ENCODE data around the gene CAPN1.
"Not testable (repeated sequence)": the region's sequence is repeated elsewhere in the genome, so short reads cannot be mapped to it uniquely, and the experiment has no call there.

Gene CAPN1

DNA sequence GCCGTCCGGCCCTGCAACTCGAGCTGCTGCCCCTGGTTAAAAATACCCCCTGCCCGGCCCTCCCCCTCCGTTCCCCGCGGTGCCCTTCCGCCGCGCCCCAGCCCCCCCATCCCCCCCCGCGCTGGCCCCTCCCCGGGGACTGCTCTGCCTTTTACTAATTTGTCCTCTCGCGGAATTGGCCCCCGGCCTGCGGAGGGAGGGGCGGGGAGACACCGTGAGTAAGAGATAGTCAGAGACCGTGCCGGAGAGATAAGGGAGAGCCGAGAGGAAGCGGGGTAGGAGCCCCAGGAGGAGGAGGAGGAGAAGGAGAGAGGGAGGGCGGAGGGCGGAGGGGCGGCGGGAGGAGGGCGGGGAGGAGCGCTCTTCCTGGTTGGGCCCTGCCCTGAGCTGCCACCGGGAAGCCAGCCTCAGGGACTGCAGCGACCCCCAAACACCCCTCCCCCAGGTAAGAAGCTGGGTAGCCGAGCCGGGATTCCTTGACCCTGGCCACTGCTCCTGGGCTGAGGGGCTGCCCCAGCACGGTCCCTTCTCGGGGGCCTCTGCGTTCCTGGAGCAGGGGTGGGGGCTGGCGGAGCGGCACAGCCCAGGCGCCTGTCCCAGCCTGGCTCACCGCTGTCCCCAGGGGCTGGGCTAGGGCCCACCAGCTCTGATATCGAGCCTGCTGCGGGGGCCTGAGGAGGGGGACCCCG is at the start of gene CAPN1:
Gene CAPN1 (plus strand): TSS at position 360 of the 689 bp plus-strand sequence. CDS start 774 bp downstream, outside the sequence.
- DNase-seq, result peak in 27 of 51 donors; percentile 18 to 67 (median 33)

DNA sequence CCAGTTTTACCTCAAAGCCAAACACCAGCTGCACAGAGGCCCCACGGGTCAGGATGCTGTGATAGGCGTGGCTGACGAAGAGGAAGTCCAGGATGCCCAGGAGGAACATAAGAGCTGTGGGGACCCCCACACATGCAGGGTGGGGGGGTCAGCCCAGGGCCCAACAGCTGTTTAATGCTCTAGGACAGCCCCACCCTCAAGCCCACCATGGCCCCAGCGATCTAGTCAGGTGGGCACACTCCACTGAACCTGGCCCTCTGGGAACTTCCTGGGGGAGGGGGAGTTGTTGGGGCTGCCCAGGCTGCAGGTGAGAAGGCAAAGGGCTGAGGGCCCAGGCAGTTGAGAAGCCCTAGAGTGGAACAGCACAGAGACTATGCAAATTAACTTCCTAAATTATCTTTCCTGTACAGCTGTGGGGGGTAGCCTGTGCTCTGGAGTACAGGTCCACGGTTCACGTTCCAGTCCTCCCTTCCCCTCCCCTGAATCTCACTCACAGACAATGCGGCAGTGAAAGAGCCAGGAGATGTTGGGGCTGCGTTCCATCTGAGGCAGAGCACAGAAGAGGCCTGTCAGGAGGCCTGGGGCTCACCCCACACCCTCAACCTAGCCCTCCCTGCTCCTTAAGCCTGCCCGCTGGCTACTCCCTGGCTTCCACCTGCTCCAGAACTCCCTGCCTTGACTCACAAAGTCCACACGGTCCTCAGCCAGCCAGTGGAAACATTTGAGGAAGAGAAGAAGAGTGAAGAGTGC is 49.3 kb upstream of the CAPN1 start:
- DNase-seq, result no peak

DNA sequence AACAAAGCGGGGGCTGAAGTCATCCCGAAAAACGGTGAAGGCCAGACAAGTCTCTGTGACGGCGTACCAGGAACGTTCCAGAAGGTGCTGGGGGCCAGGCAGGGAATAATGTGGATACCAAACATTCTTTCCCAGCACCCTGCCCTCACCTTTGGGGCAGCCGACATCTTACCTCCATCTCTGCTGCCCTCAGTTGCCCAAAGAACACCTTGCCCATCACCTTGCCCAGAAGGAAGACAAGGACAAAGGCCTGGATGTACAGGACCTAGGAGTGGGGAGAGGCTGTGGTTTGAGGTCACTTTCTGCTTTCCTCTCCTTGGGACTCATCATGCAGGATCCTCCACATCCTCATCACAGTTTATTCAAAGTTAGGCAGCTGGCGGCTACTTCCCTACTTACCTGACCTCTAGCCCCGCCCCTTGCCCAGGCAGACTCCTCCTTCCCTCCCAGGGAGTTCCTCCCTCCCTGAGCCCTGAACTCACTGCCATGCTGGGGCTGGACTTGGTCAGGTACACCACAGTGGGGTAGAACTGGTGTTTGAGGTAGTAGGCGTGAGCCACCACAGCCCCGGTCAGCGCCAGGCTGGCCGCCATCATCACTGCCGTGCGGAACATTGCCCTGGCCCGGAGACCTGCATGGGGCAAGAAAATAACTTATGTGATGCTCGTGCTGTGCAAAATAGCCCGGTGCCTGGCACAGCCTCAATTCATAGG is 48.6 kb upstream of the CAPN1 start:
- no peak for DNase-seq

DNA sequence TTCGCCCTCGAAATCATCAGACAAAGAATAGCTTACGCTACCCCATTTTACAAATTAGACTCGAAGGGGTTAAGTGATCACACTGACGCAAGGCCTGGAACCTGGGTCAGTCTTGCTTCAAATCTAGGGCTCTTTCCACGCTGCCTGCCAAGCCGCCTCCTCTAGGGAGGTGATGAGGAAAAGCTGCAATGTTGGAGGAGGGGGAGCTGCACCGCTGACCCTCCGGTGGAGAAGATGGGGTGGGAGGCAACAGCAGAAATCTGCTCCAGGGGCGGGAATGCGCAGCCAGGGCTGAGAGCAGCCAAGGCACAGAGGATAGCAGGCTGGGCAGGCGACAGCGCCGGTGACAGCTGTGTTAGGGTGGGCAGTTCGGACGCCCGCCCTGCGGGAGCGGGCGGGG is 48.0 kb upstream of the CAPN1 start:
- peak in 1 of 51 donors; percentile 33 for DNase-seq

DNA sequence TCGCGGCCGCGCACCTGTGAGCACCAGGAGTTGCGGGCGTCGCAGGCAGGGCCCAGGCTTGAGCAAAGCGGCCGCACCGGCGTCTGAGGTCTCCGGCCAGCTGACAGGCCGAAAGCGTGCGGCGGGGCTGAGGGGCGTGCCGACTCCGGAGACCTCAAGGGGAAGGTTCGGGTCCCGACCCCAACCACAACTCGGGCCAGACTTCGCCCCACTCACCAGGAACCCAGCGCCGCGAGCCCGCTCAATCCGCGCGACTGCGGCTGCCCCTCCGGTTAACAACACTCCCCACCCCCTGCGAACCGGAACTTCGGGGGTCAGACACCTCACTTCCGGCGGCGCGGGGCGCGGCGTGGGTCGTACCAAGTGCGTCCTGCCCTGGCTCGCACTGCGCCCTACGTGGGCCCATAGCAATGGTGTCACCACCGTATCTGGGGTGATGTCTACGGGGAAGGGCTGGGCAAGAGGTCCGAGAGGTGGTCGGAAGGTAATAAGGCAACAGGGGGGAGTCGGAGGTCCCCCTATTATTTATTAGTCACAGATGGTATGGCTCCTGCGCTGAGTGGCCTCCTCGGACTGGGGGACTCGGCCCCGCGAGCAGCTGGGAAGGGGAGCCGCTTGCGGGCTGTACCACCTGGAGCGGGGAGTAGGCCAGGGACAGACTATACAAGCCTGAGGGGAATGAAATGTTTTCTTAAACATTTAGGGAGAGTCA is 47.3 kb upstream of the CAPN1 start, which contains the start of gene SYVN1:
Gene SYVN1 (minus strand): TSS at position 280 of the 712 bp plus-strand sequence. CDS start 918 bp downstream, outside the sequence.
- DNase-seq, result peak; percentile 63 to 98 (median 87)

DNA sequence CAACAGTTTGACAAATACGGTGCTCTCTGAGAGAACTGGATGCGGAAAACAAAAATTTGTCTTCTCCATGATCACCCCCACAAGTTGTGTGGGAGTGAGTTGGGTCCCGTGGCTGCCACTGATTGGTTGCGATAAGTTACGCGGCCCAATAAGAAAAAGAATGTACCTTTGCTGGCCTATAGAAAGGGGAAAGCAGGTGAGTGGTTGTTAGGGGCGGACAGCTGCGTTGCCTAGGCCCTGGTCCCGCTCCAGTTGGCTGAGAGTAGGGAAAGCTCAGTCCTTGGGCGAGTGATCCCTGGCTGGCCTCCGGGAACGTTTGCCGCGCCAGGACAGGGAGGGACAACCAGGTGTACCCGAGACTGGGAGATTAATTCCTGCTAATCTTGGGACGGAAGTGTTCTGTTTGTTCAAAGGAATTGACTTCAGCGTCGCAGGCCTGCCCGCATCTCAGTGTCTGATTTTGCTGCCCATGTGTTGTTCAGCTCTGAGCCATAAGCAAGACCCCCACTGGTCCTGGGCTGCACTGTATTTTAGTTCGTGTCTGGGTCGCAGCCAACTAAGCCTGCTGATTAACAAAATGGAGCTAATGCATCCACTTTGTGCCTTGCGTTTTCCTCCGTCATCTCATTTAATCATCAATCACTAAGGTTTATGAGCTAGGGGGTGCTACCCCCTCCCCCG is 46.6 kb upstream of the CAPN1 start:
- peak; percentile 33 to 97 (median 80) for DNase-seq

DNA sequence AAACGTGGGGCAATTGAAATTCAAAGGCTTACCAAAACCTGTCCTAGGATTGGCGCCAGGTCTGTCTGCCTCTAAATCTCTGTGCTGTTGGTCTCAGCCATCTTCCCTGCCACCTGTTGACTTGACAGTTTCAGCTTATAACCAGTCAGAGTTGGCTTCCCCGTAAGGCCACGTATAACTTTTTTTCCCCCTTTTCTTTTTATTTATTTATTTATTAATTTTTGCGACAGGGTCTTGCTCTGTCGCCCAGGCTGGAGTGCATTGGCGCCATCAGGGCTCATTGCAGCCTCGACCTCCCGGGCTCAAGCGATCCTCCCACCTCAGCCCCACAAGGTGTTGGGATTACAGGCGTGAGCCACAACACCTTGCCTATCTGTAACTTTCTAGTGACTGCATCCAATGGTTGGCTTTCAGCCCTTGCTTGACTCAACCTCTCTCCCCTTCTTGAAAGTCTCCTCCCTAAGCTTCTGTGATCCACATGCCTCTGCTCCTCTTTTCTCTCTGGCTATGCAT is 46.0 kb upstream of the CAPN1 start:
- DNase-seq, result no peak

DNA sequence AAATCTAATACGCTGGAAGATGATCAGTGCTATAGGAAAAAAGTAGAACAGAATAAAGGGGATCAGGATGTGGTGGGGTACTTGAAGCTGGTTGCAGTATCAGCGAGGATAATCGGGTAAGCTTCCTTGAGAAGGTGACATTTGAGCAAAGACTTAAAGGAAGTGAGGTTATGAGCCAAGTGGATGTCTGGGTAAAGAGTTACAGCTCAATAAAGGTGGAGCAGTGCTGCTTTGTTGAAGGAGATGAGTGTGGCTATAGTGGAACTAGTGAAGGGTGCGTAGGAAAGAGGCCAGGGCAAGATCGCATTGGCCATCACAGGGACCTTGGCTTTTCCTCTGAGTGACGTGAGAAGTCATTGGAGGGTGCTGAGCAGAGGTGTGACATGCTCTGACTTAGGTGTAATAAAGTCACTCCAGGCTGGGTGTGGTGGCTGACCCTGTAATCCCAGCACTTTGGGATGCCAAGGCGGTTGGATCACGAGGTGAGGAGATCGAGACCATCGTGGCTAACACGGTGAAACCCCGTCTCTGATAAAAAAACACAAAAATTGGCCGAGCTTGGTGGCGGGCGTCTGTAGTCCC is 45.1 kb upstream of the CAPN1 start:
- DNase-seq, result no peak

DNA sequence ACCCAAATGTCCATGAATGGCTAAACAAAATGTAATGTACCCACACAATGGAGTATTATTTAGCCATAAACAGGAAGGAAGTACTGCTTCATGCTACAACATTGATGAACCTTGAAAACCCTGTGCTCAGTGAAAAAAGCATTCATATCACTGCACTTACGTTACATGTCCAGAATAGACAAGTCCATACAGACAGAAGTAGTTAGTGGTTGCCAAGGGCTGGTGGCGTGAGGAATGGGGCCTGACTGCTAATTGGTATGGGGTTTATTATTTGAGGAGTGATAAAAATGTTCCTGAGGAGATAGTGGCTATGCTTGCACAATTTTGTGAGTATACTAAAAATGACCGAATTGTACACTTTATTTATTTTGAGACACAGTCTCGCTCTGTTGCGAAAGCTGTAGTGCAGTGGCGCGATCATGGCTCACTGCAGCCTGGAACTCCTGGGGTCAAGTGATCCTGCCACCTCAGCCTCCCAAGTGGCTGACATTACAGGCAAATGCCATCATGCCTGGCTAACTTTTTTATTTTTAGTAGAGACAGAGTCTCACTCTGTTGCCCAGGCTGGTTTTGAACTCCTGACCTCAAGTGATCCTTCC is 39.7 kb upstream of the CAPN1 start:
- DNase-seq, result no peak

DNA sequence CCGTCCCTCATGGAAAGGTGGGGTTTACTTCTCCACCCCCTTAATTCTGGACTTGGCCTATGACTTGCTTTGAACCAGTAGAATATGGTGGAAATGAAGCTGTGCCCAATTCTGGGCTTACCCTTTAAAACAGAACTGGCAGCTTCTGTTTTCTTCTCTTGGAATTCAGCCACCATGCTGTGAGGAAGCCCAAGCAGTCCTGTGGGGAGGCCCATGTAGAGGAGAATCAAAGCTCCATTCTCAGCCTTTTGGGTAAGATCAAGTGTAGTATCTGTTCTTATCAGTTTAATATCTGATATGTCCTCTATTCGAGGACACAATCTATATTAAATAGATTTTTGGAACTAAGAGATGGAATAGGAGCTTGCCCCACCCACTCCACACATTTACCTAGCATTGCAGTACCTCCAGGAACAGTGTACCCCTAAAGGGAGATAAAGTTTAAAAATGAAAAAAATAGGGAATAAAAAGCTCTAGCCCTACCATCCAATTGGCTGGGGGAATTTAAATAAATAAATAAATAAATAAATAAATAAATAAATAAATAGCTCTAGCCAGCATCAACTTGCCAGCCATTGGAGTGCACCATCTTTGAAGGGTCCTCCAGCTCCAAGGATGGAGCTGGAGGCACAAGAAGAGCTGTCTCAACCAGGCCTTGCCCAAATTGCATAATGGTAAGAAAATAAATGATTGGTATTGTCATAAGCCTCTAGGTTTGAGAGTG is 34.2 kb upstream of the CAPN1 start:
- no peak for DNase-seq

DNA sequence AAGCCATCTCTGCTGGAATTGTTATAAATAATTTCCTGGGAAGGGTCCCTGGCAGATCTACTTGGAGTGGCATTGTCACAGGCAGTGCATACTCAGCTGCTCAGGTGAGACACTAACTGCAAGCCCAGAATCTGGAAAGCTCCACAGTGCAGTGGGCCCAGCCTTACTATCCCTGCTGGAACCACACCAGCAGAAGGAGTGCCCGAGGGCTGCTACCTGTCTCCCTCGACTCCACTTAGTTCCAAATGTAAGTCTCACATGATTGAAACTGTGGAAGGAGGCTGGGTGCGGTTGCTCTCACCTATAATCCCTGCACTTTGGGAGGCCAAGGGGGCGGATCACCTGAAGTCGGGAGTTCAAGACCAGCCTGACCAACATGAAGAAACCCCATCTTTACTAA is 33.1 kb upstream of the CAPN1 start:
- DNase-seq, result no peak

DNA sequence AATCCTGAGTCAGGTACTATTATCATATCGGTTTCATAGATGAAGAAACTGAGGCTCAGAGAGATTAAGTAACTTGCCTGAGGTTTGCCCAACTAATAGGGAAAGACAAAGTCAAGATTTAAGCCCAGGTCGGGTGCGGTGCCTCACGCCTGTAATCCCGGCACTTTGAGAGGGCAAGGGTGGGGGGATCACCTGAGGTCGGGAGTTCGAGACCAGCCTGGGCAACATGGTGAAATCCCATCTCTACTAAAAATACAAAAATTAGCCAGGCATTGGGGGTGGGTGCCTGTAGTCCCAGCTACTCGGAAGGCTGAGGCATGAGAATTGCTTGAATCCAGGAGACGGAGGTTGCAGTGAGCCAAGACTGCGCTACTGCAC is 31.6 kb upstream of the CAPN1 start:
- DNase-seq, result not testable (repeated sequence)

DNA sequence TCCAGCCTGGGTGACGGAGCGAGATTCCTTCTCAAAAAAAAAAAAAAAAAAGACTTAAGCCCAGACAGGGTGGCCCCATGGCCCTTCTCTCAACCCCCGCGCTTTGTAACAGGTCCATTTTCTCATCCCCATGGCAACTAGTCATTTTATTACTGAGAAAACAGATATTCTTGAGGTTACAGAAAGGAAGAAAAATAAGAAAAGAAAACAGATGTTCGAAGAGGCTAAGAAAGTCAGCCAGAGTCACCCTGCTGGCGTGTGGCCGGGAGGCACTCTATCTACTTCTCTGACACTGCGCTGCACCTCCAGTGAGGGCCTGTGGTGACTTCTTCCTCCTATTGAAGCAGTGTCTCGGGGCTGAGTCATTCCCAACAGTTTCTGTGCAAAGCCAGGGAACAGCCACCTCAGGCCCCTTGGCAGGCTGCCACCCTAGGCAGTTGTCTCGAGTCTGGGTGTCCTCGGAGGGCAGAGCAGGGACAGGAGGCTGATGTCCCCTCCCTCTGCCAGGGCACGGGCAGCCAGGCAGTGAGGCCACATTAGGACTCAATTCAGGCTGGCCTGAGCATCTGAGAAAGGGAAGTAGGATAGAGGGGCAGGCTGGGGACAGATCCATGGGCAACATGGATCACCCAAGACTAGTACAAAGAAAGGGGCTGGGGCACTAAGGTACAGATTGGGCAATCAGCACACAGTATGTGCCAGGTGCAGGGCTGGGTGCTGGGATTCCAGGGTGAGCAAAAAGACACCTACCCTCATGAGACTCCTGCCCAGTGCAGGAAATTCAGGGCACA is 31.0 kb upstream of the CAPN1 start:
- peak in 48 of 51 donors; percentile 6 to 89 (median 68) for DNase-seq

DNA sequence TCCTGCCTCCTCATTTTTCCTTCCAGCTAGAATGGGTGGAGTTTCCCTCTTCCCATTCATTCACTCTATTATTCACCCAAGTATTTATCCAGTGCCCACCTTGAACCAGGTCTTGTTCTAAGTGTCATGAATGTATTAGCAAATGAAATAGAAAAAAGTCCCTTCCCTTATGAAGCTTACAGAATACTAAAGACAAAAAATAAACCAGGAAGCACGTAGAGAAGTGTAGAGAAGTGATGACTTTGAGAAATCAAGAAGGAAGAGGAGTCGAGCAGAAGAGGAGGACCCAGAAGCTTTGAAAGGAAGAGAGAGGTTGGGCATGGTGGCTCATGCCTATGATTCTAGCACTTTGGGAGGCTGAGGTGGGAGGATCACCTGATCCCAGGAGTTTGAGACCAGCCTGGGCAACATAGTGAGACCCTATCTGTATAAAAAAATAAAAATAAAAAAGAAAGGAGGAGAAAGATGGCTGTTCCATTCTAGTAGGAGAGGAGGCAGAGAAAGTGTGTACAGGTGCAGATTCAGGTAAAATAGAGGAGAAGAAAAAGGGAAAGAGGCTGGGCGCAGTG is 30.3 kb upstream of the CAPN1 start:
- DNase-seq, result no peak

DNA sequence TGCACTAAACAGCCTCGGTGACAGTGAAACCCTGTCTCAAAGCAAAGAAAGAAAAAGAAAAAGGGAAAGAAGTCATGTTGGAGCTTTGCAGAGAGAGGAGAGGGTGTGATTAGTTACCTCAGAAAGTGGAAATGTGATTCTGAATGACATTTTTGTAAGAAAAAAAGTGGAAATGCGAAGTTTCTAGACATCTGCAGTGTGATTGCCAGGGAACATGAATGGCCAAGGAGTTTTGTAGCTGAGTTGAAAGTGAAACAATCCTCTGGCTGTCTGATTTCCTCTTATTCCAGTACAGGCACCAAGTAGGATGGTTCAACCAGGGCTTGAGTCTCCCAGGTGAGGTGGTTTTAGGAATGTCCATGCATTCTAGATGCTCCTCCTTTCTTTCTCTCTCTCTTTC is 29.6 kb upstream of the CAPN1 start:
- DNase-seq, result no peak

DNA sequence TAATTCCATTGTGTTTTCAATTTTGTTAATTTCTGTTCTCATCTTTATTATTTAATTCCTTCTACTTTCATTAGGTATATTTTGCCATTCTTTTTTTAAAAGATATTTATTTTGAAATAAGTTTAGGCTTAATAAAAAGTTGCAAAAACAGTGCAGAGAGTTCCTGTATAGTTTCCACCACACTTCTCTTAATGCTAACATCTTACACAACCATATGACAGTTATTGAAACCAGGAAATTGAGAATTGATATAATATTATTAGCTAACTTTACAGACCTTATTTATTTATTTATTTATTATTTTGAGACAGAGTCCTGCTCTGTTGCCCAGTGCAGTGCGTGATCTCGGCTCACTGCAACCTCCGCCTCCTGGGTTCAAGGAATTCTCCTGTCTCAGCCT is 25.5 kb upstream of the CAPN1 start:
- no peak for DNase-seq

DNA sequence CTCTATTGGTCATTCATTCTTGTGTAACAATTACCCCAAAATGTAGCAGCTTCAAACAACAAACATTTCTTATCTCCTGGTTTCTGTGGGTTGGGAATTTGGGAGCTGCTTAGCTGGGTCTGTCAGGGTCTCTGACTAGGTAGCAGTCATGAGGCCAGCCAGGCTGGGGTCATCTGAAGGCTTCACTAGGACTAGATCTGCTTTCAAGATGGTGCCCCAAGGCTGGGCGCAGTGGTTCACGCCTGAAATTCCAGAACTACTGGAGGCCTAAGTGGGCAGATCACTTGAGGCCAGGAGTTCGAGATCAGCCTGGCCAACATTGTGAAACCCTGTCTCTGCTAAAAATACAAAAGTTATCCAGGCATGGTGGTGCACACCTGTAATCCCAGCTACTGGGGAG is 24.8 kb upstream of the CAPN1 start:
- DNase-seq, result no peak

DNA sequence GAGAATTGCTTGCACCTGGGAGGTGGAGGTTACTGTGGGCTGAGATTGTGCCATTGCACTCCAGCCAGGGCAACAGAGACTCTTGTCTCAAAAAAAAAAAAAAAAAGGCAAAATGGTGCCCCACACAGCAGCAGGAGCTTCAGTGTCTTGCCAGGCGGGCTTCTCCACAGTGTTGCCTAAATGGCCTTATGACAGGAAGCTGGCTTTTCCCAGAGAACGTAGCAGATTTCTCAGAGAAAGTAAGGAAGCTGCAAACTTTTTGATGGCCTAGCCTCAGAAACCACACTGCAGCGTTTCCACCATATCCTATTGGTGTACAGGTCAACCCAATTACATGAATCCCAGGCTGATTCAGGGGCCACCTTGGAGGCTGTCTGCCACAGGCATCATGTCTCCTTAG is 24.4 kb upstream of the CAPN1 start:
- DNase-seq, result no peak
